Tibial nerve (tissue), 3 donors: ENCODE data around the gene ETV6.

Source experiments
- CTCF ChIP-seq, 5 experiments: fragments of 200-600 bp in 3 of 5; fragments of 450-650 bp in 2 of 5; sonication (generic) in 3 of 5; IDR thresholded peaks; one replicate each; pipeline ENCODE4 v1.5.1; 2016 to 2019; ENCODE audit warnings: antibody characterized with exemption in 5 of 5, mild to moderate bottlenecking in 3 of 5, moderate library complexity in 2 of 5
- POLR2A ChIP-seq, 2 donors: fragments of 450-650 bp; IDR thresholded peaks; one replicate each; pipeline ENCODE4 v1.6.1; 2017; ENCODE audit warnings: antibody characterized with exemption in 2 of 2, mild to moderate bottlenecking in 2 of 2, moderate library complexity in 2 of 2

GRCh38 chr12:11881835-11882234, 232.4 kb downstream of the ETV6 start:
- TF ChIP-seq CTCF (IDR thresholded peaks at IDR 0.05) (no peak), POLR2A (IDR thresholded peaks at IDR 0.05) (no peak)
